ENCODE data around the gene KRT75.

DNA sequence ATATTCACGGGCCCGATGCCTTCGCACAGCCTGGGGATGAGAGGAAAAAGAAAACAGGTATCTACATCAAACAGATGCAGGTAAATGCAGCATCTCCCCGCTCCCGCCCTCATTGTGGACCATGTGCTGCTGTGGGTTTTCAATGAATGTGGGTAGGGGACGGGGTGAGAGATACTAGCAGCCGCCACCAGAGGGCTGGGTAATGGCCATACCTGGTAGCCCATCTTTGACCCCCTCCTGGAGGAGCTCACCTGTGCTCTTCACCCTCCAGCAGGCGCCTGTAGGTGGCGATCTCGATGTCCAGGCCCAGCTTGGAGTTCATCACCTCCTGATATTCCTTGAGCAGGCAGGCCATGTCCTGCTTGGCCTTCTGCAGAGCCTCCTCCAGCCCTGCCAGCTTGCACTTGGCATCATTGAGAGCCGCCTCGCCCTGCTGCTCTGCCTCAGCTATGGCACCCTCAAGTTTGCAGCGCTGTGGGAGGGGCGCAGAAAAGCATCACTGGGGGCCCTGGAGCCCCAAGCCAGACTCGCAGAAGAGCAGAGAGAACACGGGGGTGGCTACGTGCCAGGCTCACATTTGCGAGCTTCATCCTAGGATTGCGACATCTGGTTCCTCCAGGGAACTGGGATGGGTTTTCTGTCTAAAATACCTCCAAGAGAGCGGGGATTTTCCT lies 38.3 kb downstream of the KRT75 start:
- TF ChIP-seq CHD2 (IDR thresholded peaks at IDR 0.05; ENCODE audit: low read length, partially characterized antibody) (no peak), RARB (CRISPR knock-in tag; IDR thresholded peaks at IDR 0.05) (no peak), JUN (IDR thresholded peaks at IDR 0.05) (no peak), REST (IDR thresholded peaks at IDR 0.05) (no peak), GATA3 (IDR thresholded peaks at IDR 0.05; ENCODE audit: borderline replicate concordance) (no peak), PBX3 (IDR thresholded peaks at IDR 0.05) (no peak)
- TF ChIP-seq, protein P1, sequence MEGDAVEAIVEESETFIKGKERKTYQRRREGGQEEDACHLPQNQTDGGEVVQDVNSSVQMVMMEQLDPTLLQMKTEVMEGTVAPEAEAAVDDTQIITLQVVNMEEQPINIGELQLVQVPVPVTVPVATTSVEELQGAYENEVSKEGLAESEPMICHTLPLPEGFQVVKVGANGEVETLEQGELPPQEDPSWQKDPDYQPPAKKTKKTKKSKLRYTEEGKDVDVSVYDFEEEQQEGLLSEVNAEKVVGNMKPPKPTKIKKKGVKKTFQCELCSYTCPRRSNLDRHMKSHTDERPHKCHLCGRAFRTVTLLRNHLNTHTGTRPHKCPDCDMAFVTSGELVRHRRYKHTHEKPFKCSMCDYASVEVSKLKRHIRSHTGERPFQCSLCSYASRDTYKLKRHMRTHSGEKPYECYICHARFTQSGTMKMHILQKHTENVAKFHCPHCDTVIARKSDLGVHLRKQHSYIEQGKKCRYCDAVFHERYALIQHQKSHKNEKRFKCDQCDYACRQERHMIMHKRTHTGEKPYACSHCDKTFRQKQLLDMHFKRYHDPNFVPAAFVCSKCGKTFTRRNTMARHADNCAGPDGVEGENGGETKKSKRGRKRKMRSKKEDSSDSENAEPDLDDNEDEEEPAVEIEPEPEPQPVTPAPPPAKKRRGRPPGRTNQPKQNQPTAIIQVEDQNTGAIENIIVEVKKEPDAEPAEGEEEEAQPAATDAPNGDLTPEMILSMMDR (IDR thresholded peaks at IDR 0.05), result peak; percentile 40; the same call in 2 of the 3 replicates
- TF ChIP-seq, protein P2, sequence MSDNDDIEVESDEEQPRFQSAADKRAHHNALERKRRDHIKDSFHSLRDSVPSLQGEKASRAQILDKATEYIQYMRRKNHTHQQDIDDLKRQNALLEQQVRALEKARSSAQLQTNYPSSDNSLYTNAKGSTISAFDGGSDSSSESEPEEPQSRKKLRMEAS (IDR thresholded peaks at IDR 0.05), result no peak
- TF ChIP-seq, protein P3, sequence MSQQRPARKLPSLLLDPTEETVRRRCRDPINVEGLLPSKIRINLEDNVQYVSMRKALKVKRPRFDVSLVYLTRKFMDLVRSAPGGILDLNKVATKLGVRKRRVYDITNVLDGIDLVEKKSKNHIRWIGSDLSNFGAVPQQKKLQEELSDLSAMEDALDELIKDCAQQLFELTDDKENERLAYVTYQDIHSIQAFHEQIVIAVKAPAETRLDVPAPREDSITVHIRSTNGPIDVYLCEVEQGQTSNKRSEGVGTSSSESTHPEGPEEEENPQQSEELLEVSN (IDR thresholded peaks at IDR 0.05; ENCODE audit: borderline replicate concordance, low read depth), result no peak
